HepG2 (cell line): ENCODE results near the gene DCDC2. TPM values are rescaled to one million over a fixed set of nuclear protein-coding genes. Genes with fewer than 3 reads are reported as not detected.

ENCODE experiments used
- FOXP4 ChIP-seq: sonication (generic); formaldehyde crosslinking; IDR thresholded peaks from 2 replicates; pipeline ENCODE4 v1.4.0; 2020; ENCODE audit warnings: missing genetic modification reagents
- GZF1 ChIP-seq: sonication (generic); formaldehyde crosslinking; IDR thresholded peaks from 2 replicates; pipeline ENCODE4 v1.5.1; 2020; ENCODE audit warnings: mild to moderate bottlenecking, missing genetic modification reagents
- HNF4A ChIP-seq: sonication (generic); formaldehyde crosslinking; IDR thresholded peaks from 2 replicates; pipeline ENCODE4 v1.4.0; 2020; ENCODE audit warnings: missing genetic modification reagents
- NFE2 ChIP-seq: sonication (generic); formaldehyde crosslinking; IDR thresholded peaks from 2 replicates; pipeline ENCODE4 v1.4.0; 2020; ENCODE audit warnings: missing genetic modification reagents
- NFYC ChIP-seq: IDR thresholded peaks from 2 replicates; pipeline ENCODE4 v1.6.1; 2016; ENCODE audit warnings: missing genetic modification reagents, missing compliant biosample characterization
- PAXIP1 ChIP-seq: sonication (generic); formaldehyde crosslinking; conservative IDR thresholded peaks from 2 replicates; pipeline ENCODE4 v1.4.0; 2020; ENCODE audit warnings: mild to moderate bottlenecking, missing genetic modification reagents, moderate library complexity
- ZHX1 ChIP-seq: sonication (generic); formaldehyde crosslinking; IDR thresholded peaks from 2 replicates; pipeline ENCODE4 v1.8.1; 2022; ENCODE audit warnings: low read depth, mild to moderate bottlenecking, missing genetic modification reagents
- ZHX2 ChIP-seq, 2 experiments: sonication (generic) in 1 of 2; formaldehyde crosslinking in 1 of 2; IDR thresholded peaks; 2 replicates each; pipeline versions ENCODE4 v1.6.1 to v1.9.0; 2014 to 2022; ENCODE audit warnings: antibody characterized with exemption in 1 of 2, borderline replicate concordance in 1 of 2, inconsistent platforms in 1 of 2, low read depth in 1 of 2, missing genetic modification reagents in 1 of 2
- polyA plus RNA-seq, 8 experiments: library from polyadenylated mRNA; depleted of rRNA in 3 of 8; stranded (reverse) in 7 of 8; unstranded in 1 of 8; fragments of >200 nt; fragmentation: Illumina TruSeq in 4 of 8; extraction: Trizol in 4 of 8; gene quantifications; 2 replicates each; pipeline versions ENCODE4 v1.2.1 to v1.2.3, GENCODE V29; 2011 to 2016; ENCODE audit warnings: low read depth in 4 of 8, missing spikeins in 1 of 8, mixed read lengths in 1 of 8; ENCODE audit not compliant: insufficient read depth in 1 of 8
- total RNA-seq, 5 experiments: library from RNA; depleted of rRNA; stranded (reverse); fragments of >200 nt; fragmentation: Illumina TruSeq; extraction: Trizol; gene quantifications; 2 replicates each; pipeline ENCODE4 v1.2.3, GENCODE V29; 2016; ENCODE audit warnings: low read depth in 1 of 5

DCDC2 gene
- total and polyA plus RNA-seq, 2 of the 13 experiments (the other 11 are each of a cell fraction or from before 2014, with no cell fraction given), result 9.0 to 36.2 TPM

GRCh38 chr6:24340998-24341938 is 16.6 kb downstream of the DCDC2 start (continued):
- peak; percentile 95 for TF ChIP-seq FOXP4 (CRISPR knock-in tag)
- TF ChIP-seq ZHX1 (CRISPR knock-in tag), result peak; percentile 47; the same call in 1 of the 2 replicates
- TF ChIP-seq HNF4A (CRISPR knock-in tag), result peak; percentile 80
- peak; percentile 91 for TF ChIP-seq PAXIP1 (CRISPR knock-in tag)
- no peak for TF ChIP-seq GZF1 (CRISPR knock-in tag)
- TF ChIP-seq ZHX2 (IDR thresholded peaks at IDR 0.05; ENCODE audit: low read depth), result no peak
- peak; percentile 27; the same call in 1 of the 2 replicates for TF ChIP-seq ZHX2 (CRISPR knock-in tag; IDR thresholded peaks at IDR 0.05; ENCODE audit: borderline replicate concordance)
- TF ChIP-seq NFYC (CRISPR knock-in tag), result 0 out of 2 replicates have a peak, but pooled peaks have one; percentile 6
- no peak for TF ChIP-seq NFE2 (CRISPR knock-in tag)
